Memory B cell (primary cell): ENCODE results near the gene FGL2.
A peak's percentile ranks its signal among the peaks of the same experiment; 100 is the strongest.
"Not testable (repeated sequence)": the region's sequence is repeated elsewhere in the genome, so short reads cannot be mapped to it uniquely, and the experiment has no call there.

Experiments
- ATAC-seq: fragments of 150-1000 bp; cut with Tn5 transposase; 2 replicates; pipeline ENCODE4 v1.10.0; 2021; ENCODE audit warnings: low read depth, mild to moderate bottlenecking, moderate library complexity
- DNase-seq, 2 donors: peaks; one replicate each; pipeline ENCODE4 v3.0.0; 2022; ENCODE audit warnings: low spot score in 2 of 2
- H3K27ac Mint-ChIP-seq: one replicate; pipeline ENCODE4 v1.8.0; 2022; ENCODE audit warnings: mild to moderate bottlenecking, moderate library complexity, mixed read lengths
- H3K27me3 Mint-ChIP-seq: one replicate; pipeline ENCODE4 v1.8.0; 2022; ENCODE audit warnings: mixed read lengths
- H3K36me3 Mint-ChIP-seq: one replicate; pipeline ENCODE4 v1.8.0; 2022; ENCODE audit warnings: mild to moderate bottlenecking, mixed read lengths
- H3K4me1 Mint-ChIP-seq: one replicate; pipeline ENCODE4 v1.8.0; 2022; ENCODE audit warnings: mixed read lengths
- H3K4me3 Mint-ChIP-seq: one replicate; pipeline ENCODE4 v1.8.0; 2022; ENCODE audit warnings: mild to moderate bottlenecking, moderate library complexity, mixed read lengths
- H3K9me3 Mint-ChIP-seq: one replicate; pipeline ENCODE4 v1.8.0; 2022; ENCODE audit warnings: mixed read lengths

The FGL2 gene

GRCh38 chr7:77226357-77226839 lies 26.8 kb upstream of the FGL2 start:
- peaks cover 15% of the 10 kb centered on the region for H3K36me3 Mint-ChIP-seq
- no peak overlapping the region for H3K27ac Mint-ChIP-seq
- no peak for ATAC-seq
- H3K4me1 Mint-ChIP-seq: no peaks in the 10 kb centered on the region
- H3K9me3 Mint-ChIP-seq: peaks cover 15% of the 10 kb centered on the region
- no peak for DNase-seq
- H3K4me3 Mint-ChIP-seq: no peak overlapping the region
- H3K27me3 Mint-ChIP-seq: no peaks in the 10 kb centered on the region

DNA sequence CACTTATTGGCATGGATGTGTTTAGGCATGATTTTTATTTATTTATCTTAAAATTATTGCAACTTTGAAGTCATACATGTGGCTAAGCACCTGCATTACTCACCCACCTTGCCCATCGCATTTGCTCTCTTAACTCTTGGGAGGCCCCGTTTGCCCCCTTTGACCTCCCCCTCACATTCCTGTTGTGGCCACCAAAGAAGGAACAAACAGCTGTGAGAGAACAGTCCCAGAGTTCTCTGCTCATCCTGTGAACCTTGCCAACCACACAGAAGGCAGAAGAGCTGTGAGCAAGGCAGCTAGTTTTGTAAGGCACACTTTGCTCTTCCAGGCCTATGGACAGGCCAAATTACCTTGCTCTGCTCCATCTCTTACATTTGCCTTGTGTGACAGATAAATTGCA lies 23.6 kb upstream of the FGL2 start:
- ATAC-seq: no peak
- Mint-ChIP-seq H3K36me3 (peaks cover 8% of the 10 kb centered on the region), H3K4me3 (no peak overlapping the region), H3K4me1 (no peaks in the 10 kb centered on the region), H3K27me3 (no peaks in the 10 kb centered on the region), H3K9me3 (peaks cover 4% of the 10 kb centered on the region), H3K27ac (no peak overlapping the region)
- no peak for DNase-seq

DNA sequence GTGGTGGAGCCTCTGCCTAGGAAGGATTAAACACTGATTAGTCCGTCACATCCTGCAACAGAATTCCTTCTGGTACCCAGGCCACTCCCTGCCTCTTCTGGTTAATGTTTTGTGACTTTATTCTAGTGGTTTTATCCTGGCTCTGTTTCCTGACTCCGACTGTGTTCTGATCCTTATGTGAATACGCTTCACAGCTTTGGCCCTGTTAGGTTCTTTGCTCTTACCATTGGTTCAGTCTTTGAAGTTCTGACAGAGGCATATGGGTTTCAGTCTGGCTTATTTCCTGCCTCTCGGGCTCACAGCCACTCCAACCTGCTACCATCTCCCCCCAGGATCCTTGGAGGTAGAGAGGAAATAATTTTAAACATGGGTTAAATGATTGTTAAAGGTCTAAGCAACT lies 23.2 kb upstream of the FGL2 start:
- ATAC-seq (no peak), DNase-seq (no peak)
- H3K36me3 Mint-ChIP-seq: peaks cover 7% of the 10 kb centered on the region
- no peaks in the 10 kb centered on the region for H3K4me1 Mint-ChIP-seq
- no peak overlapping the region for H3K4me3 Mint-ChIP-seq
- H3K9me3 Mint-ChIP-seq: peaks cover 2% of the 10 kb centered on the region
- no peaks in the 10 kb centered on the region for H3K27me3 Mint-ChIP-seq
- no peak overlapping the region for H3K27ac Mint-ChIP-seq

- H3K27me3 Mint-ChIP-seq: no peaks in the 10 kb centered on the region
- no peak overlapping the region for H3K27ac Mint-ChIP-seq
- H3K4me1 Mint-ChIP-seq: no peaks in the 10 kb centered on the region
- H3K9me3 Mint-ChIP-seq: peaks cover 2% of the 10 kb centered on the region
- H3K4me3 Mint-ChIP-seq: no peak overlapping the region
- peaks cover 7% of the 10 kb centered on the region for H3K36me3 Mint-ChIP-seq
- no peak for DNase-seq
- no peak for ATAC-seq
Measured at GRCh38 chr7:77222065-77222464, 22.4 kb upstream of the FGL2 start.

GRCh38 chr7:77219701-77220331 lies 20.2 kb upstream of the FGL2 start:
- H3K9me3 Mint-ChIP-seq, DNase-seq, H3K27me3 Mint-ChIP-seq, H3K27ac Mint-ChIP-seq, H3K4me3 Mint-ChIP-seq, H3K4me1 Mint-ChIP-seq, H3K36me3 Mint-ChIP-seq, ATAC-seq: not testable (repeated sequence)

DNA sequence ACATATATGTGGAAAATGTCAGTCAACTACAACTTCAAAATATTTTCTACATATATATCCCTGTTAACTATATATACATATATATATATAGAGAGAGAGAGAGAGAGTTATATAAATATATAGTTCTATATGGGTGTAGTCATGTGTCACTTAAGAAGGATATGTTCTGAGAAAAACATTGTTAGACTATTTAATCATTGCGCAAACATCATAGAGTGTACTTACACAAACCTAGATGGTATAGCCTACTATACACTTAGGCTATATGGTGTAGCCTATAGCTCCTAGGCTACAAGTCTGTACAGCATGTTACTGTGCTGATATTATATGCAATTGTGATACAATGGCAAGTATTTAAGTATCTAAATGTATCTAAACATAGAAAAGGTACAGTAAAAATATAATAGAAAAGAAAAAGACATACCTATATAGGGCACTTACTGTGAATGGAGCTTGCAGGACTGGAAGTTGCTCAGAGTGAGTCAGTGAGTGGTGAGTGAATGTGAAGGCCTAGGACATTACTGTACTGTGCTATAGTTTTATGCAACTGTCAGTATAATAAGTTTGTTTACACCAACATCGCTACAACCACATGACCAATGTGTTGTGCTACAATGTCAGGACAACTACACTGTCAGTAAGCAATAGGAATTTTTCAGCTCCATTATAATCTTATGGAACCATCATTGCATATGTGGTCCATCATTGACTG lies 18.0 kb upstream of the FGL2 start:
- no peak for ATAC-seq
- peaks cover 7% of the 10 kb centered on the region for H3K36me3 Mint-ChIP-seq
- no peak for DNase-seq
- H3K9me3 Mint-ChIP-seq: peaks cover 2% of the 10 kb centered on the region
- H3K27ac Mint-ChIP-seq: no peak overlapping the region
- no peak overlapping the region for H3K4me3 Mint-ChIP-seq
- no peaks in the 10 kb centered on the region for H3K4me1 Mint-ChIP-seq
- no peaks in the 10 kb centered on the region for H3K27me3 Mint-ChIP-seq

DNA sequence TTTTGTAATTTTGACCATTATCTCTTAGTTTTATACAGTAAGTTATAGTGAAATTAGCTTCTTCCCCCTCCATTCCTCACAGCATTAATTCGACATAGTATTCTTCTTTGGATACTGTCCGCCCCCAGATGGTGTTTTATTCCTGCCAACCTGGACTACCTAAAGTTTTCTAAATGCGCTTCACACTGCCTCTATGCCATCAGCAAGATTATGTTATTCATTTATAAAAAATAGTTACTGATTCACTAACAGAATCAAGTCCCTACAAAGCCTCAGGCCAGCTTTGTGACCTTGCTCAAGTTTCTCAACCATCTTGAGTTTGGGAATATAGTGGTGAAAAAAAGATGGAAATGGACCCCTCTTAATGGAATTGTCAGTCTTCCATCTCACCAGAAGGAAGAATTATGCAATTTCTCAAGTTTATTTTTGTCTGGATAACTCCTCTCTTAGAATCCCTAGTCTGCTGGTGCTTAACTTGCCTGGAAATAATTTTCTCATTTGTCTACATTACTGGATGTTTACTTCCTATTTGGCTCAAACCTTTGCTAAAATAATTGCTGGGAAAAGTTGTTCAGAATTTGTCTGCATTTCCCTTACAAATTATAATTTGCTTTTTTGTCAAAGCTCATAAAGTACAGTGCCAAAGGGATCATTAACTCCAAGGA lies 16.7 kb upstream of the FGL2 start:
- Mint-ChIP-seq H3K27ac (no peak overlapping the region), H3K36me3 (peaks cover 7% of the 10 kb centered on the region), H3K9me3 (peaks cover 2% of the 10 kb centered on the region), H3K27me3 (no peaks in the 10 kb centered on the region), H3K4me3 (no peak overlapping the region), H3K4me1 (no peaks in the 10 kb centered on the region)
- no peak for ATAC-seq
- no peak for DNase-seq

GRCh38 chr7:77209479-77210139 lies 10.0 kb upstream of the FGL2 start:
- Mint-ChIP-seq H3K27me3 (no peaks in the 10 kb centered on the region), H3K4me3 (no peak overlapping the region), H3K27ac (no peak overlapping the region), H3K36me3 (peaks cover 13% of the 10 kb centered on the region), H3K9me3 (peaks cover 15% of the 10 kb centered on the region), H3K4me1 (no peaks in the 10 kb centered on the region)
- DNase-seq: no peak
- ATAC-seq: no peak

- DNase-seq (no peak), ATAC-seq (no peak)
- Mint-ChIP-seq H3K36me3 (peaks cover 13% of the 10 kb centered on the region), H3K27ac (no peak overlapping the region), H3K4me3 (no peak overlapping the region), H3K27me3 (no peaks in the 10 kb centered on the region), H3K9me3 (peaks cover 15% of the 10 kb centered on the region), H3K4me1 (peaks cover 3% of the 10 kb centered on the region)
Measured at GRCh38 chr7:77208416-77208815, 8.8 kb upstream of the FGL2 start.

DNA sequence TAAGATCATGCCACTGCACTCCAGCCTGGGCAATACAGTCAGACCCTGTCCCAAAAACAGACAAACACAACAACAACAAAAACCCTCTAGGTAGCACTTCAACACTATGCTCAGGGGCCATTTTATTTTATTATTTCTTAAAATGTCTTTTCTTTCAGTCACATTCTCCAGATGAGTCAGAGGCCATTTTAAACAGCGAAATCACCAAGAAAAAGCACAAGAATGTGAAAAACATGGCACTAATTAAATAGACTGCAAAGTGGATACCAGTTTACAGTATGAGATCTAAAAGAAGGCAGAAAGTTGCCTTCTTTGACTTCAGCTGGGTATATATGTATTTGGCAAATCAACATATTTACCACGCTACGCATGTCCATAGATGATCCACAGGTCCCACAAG lies 6.1 kb upstream of the FGL2 start:
- ATAC-seq (no peak), DNase-seq (no peak)
- Mint-ChIP-seq H3K9me3 (peaks cover 13% of the 10 kb centered on the region), H3K4me1 (peaks cover 17% of the 10 kb centered on the region), H3K27me3 (no peaks in the 10 kb centered on the region), H3K36me3 (peaks cover 13% of the 10 kb centered on the region), H3K4me3 (no peak overlapping the region), H3K27ac (peak overlapping the region; percentile 35)

DNA sequence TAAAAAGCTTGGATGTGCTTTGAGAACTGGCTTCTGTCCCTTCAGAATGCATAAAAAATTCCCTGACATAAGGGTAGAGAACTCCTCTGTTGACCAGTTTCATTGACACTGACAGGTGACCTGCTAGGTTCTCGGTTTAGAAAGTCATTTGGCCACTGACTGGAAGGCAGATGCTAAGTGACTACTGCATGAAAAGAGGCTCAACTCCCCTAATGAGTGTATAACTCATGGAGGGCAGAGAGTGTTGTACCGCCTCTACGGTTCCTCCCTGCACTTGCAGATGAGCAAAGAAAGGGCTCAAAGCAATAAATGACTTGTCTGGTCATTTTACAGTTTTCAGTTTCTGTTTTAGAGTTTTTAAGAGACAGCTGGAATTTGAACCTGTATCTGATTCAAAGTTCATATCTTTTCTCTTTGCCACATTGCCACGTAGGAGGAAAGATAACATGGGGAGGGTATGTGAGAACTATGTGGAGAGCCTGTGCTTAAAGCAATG lies 2.9 kb upstream of the FGL2 start:
- ATAC-seq (peak; percentile 32), DNase-seq (no peak)
- Mint-ChIP-seq H3K9me3 (no peaks in the 10 kb centered on the region), H3K4me1 (peaks cover 28% of the 10 kb centered on the region), H3K36me3 (no peaks in the 10 kb centered on the region), H3K4me3 (no peak overlapping the region), H3K27me3 (no peaks in the 10 kb centered on the region), H3K27ac (peak overlapping the region; percentile 52)

- Mint-ChIP-seq H3K4me3 (peak overlapping the region; percentile 90), H3K27me3 (no peaks in the 10 kb centered on the region), H3K27ac (peak overlapping the region; percentile 88), H3K4me1 (peaks cover 36% of the 10 kb centered on the region), H3K9me3 (no peaks in the 10 kb centered on the region), H3K36me3 (peaks cover 4% of the 10 kb centered on the region)
- DNase-seq (peak; percentile 15 to 18), ATAC-seq (peak; percentile 76)
Measured at GRCh38 chr7:77200542-77200941, 923 bp upstream of the FGL2 start.

- peak overlapping the region; percentile 90 for H3K4me3 Mint-ChIP-seq
- H3K27me3 Mint-ChIP-seq: no peaks in the 10 kb centered on the region
- peak overlapping the region; percentile 84 for H3K27ac Mint-ChIP-seq
- peaks cover 25% of the 10 kb centered on the region for H3K4me1 Mint-ChIP-seq
- DNase-seq: no peak
- ATAC-seq: no peak
- peaks cover 4% of the 10 kb centered on the region for H3K36me3 Mint-ChIP-seq
- H3K9me3 Mint-ChIP-seq: no peaks in the 10 kb centered on the region
Measured at GRCh38 chr7:77197141-77197540, 2.5 kb downstream of the FGL2 start.
